ENCODE results near the gene DLX2. TPM values are rescaled to one million over a fixed set of nuclear protein-coding genes. Genes with fewer than 3 reads are reported as not detected.

DLX2 gene
- total and polyA plus RNA-seq, 4 donors, result 0.01 to 0.26 TPM; not detected in 2

DNA sequence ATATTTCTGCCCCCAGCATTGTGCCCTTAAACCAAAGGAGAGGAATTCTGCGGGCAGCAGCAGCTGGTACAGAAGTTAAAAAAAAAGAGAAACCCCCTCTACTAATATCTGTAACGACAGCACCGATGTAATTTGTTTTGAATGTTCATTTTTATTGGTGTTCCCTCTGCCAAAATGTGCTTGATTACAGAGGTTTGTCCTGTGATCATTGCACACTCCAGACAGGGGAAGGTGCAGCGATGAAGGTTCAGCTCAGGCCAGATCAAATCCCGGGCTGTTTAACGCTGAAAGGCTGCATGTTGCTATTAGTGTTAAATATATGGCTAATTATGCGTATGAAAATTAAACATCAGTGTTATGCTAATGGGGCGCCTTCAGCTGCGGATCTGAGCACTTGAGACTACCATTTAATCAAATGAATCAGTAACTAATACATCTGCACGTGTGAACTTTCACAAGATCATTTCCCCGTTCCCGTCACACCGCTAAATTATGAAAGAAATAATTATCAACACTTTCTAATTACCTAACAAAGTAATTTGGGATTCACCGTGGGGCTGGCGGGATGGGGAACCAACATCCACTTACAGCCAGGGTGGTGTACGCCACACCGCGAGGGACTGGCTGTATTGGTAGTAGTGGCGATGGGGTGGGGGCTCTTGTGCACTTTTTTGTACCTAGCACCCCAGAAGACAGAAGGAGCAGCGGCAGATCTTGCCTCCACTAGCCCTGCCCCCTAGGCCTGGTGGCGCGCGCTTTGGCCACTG, 18.9 kb downstream of the DLX2 start:
- Histone ChIP-seq H3K4me3 (no peak overlapping the region), H3K36me3 (ENCODE audit: control insufficient read depth in 4 of 4, insufficient read depth in 4 of 4, low read length in 4 of 4) (no peaks in the 10 kb centered on the region), H3K27me3 (ENCODE audit: control insufficient read depth in 3 of 3, insufficient read depth in 3 of 3, low read length in 2 of 3) (peaks cover 10 to 98% (median 97%) of the 10 kb centered on the region in 3 donors), H3K4me1 (ENCODE audit: control insufficient read depth in 5 of 5, insufficient read depth in 5 of 5, low read length in 5 of 5) (peaks cover 0 to 22% (median 0%) of the 10 kb centered on the region in 5 donors), H3K27ac (ENCODE audit: low read depth in 1 of 2, low read length in 1 of 2) (no peak overlapping the region), H3K9ac (ENCODE audit: insufficient read depth in 1 of 2, low read length in 2 of 2) (no peak overlapping the region), H3K9me3 (ENCODE audit: control insufficient read depth in 4 of 4, insufficient read depth in 3 of 4, low read length in 3 of 4) (peaks cover 0 to 31% (median 0%) of the 10 kb centered on the region in 4 donors)
- WGBS, 2 donors, result 8 to 13% methylated on average over 23 of the region's 23 CpGs
- TF ChIP-seq, protein P1, sequence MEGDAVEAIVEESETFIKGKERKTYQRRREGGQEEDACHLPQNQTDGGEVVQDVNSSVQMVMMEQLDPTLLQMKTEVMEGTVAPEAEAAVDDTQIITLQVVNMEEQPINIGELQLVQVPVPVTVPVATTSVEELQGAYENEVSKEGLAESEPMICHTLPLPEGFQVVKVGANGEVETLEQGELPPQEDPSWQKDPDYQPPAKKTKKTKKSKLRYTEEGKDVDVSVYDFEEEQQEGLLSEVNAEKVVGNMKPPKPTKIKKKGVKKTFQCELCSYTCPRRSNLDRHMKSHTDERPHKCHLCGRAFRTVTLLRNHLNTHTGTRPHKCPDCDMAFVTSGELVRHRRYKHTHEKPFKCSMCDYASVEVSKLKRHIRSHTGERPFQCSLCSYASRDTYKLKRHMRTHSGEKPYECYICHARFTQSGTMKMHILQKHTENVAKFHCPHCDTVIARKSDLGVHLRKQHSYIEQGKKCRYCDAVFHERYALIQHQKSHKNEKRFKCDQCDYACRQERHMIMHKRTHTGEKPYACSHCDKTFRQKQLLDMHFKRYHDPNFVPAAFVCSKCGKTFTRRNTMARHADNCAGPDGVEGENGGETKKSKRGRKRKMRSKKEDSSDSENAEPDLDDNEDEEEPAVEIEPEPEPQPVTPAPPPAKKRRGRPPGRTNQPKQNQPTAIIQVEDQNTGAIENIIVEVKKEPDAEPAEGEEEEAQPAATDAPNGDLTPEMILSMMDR (IDR thresholded peaks at IDR 0.05; ENCODE audit: control extremely low read depth, extremely low read depth), result no peak
- DNase-seq (peak in 1 of 3 donors; percentile 43), ATAC-seq (ENCODE audit: insufficient read depth, low FRiP score) (no peak)

DNA sequence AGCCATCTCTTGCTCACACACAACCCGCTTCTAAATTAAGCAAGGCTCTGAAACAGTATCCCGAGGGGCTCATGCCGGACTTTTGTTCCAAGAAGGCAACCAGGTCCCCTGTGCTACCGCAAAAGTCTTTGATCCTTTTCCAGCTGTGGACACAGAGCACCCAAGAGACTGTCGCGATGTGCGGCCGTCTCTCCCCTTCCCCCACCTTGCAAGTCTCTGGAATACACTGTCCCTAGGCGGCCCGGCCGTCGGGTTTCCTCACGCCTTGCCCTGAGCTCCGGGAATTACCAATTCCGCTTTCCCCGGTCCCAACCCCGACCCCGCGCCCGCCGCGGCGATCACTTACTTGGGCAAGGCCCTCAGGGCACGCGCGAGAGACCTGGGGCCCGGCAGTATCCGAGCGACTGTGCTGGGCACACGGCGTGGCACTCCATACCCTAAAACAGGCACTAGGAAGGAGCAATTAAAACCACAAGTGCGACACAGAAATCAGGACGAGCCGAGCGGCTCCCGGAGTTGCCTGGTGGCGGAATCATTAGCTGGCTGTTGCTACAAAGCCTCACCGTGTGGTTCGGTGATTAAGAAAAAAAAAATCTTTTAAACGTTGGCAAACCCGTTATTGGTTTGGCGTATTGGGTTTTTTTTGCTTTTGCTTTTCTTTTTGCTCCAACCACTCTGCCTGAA, 19.6 kb downstream of the DLX2 start:
- Histone ChIP-seq H3K9ac (ENCODE audit: insufficient read depth in 1 of 2, low read length in 2 of 2) (no peak overlapping the region), H3K27me3 (ENCODE audit: control insufficient read depth in 3 of 3, insufficient read depth in 3 of 3, low read length in 2 of 3) (peaks cover 10 to 98% (median 94%) of the 10 kb centered on the region in 3 donors), H3K9me3 (ENCODE audit: control insufficient read depth in 4 of 4, insufficient read depth in 3 of 4, low read length in 3 of 4) (peaks cover 0 to 26% (median 0%) of the 10 kb centered on the region in 4 donors), H3K36me3 (ENCODE audit: control insufficient read depth in 4 of 4, insufficient read depth in 4 of 4, low read length in 4 of 4) (no peaks in the 10 kb centered on the region), H3K27ac (ENCODE audit: low read depth in 1 of 2, low read length in 1 of 2) (no peak overlapping the region), H3K4me1 (ENCODE audit: control insufficient read depth in 5 of 5, insufficient read depth in 5 of 5, low read length in 5 of 5) (peaks cover 0 to 22% (median 0%) of the 10 kb centered on the region in 5 donors), H3K4me3 (no peak overlapping the region)
- DNase-seq, result peak in 1 of 3 donors; percentile 36
- no peak for ATAC-seq (ENCODE audit: insufficient read depth, low FRiP score)
- 8 to 13% methylated on average over 42 of the region's 42 CpGs for WGBS, 2 donors
- TF ChIP-seq, protein P1 (IDR thresholded peaks at IDR 0.05; ENCODE audit: control extremely low read depth, extremely low read depth), result no peak

DNA sequence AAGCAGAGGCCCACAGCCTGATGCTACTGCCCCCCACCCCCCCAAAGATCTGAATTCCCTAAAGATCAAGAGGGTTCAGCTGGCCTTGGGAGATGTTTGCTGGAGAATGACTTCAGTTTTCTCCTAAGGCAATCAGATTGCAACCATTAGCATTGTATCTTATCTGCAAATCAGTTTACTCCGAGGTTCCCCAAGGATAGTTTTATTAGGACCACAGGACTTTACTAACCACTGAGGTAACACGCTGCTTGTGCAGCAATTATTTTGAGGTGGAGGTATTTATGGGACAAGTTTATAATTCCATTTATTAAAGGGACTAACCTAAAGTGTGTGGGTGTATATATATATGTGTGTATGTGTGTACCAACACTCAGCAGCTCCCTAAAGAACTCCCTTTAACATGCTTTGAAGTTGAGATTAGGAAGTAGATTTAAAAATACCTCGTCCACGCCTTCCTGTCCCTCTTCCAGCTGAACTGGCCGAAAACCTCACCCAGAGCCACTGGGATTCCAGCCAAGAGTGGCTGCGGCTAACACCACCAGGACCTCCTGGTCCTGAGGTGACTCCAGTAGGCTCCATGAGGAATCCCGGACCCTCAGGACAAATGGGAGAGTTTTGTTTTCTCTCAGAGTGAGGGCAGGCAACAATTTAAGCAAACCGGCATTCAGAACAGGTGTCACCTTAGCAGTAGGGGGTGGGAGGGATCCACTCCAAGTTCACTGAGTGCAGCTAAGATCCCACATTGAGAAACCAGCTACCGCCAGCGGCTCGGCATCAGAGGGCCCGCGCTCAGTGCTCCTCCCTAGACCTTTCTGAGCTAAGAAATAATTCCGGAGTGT, 20.4 kb downstream of the DLX2 start:
- no peak overlapping the region for H3K4me3 ChIP-seq
- no peak overlapping the region for H3K9ac ChIP-seq (ENCODE audit: insufficient read depth in 1 of 2, low read length in 2 of 2)
- peaks cover 10 to 98% (median 89%) of the 10 kb centered on the region in 3 donors for H3K27me3 ChIP-seq (ENCODE audit: control insufficient read depth in 3 of 3, insufficient read depth in 3 of 3, low read length in 2 of 3)
- H3K27ac ChIP-seq (ENCODE audit: low read depth in 1 of 2, low read length in 1 of 2), result no peak overlapping the region
- H3K4me1 ChIP-seq (ENCODE audit: control insufficient read depth in 5 of 5, insufficient read depth in 5 of 5, low read length in 5 of 5), result peaks cover 0 to 22% (median 0%) of the 10 kb centered on the region in 5 donors
- peak in 1 of 3 donors; percentile 23 for DNase-seq
- H3K9me3 ChIP-seq (ENCODE audit: control insufficient read depth in 4 of 4, insufficient read depth in 3 of 4, low read length in 3 of 4), result peaks cover 0 to 21% (median 0%) of the 10 kb centered on the region in 4 donors
- WGBS, 2 donors, result 10 to 11% methylated on average over 14 of the region's 14 CpGs
- ATAC-seq (ENCODE audit: insufficient read depth, low FRiP score), result no peak
- TF ChIP-seq, protein P1 (IDR thresholded peaks at IDR 0.05; ENCODE audit: control extremely low read depth, extremely low read depth), result no peak
- H3K36me3 ChIP-seq (ENCODE audit: control insufficient read depth in 4 of 4, insufficient read depth in 4 of 4, low read length in 4 of 4), result no peaks in the 10 kb centered on the region

Data from lung (tissue), 12 donors.